ENCODE results near the gene LRRC39. TPM values are rescaled to one million over a fixed set of nuclear protein-coding genes. Genes with fewer than 3 reads are reported as not detected.

The LRRC39 gene
- total RNA-seq, 1 experiment from 2014 or later: 0.54 TPM

DNA sequence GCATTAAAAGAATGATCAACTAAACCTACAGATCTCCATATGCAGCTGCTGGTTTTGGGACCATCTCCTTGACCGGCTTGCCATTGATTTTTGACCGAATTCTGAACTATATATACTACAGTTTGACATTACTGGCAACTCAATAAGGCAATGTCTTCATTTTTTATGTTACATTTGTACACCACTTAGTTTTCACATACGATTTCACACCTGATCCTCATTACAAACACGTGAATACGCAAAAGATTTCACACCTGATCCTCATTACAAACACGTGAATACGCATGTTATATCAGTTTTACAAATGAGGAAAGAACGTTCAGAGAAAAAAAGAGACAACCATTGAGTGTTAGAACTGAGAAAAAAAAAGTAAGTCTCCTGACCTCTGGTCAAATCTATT lies 46.4 kb downstream of the LRRC39 start:
- ChIA-PET CTCF (no interaction called here), RAD21 (ENCODE audit: low non-redundant PET in 1 of 2, low total read pairs in 2 of 2, uncharacterized antibody in 2 of 2, unreplicated experiment in 2 of 2) (no interaction called here), POLR2A (no interaction called here)
- Histone ChIP-seq H3K9me3 (ENCODE audit: control insufficient read depth in 1 of 2, insufficient read depth in 1 of 2, low read depth in 1 of 2, low read length in 2 of 2) (no peaks in the 10 kb centered on the region), H3K4me3 (replicated peaks in 1 of 2; ENCODE audit: low read depth in 1 of 2, low read length in 2 of 2) (peak overlapping the region; percentile 76 to 78), H3K79me2 (ENCODE audit: insufficient read depth, low read length) (peaks cover 89% of the 10 kb centered on the region), H4K20me1 (ENCODE audit: insufficient read depth) (no peaks in the 10 kb centered on the region), H2AFZ (ENCODE audit: low read depth, low read length, poor library complexity, severe bottlenecking) (no peak overlapping the region), H3K27me3 (ENCODE audit: insufficient read depth, low read length) (no peaks in the 10 kb centered on the region), H3K4me1 (ENCODE audit: control insufficient read depth in 1 of 2, insufficient read depth in 2 of 2, low read length in 2 of 2) (peaks cover 14 to 18% of the 10 kb centered on the region in 2 experiments), H3K9ac (ENCODE audit: low read length) (peak overlapping the region; percentile 77), H3K4me2 (ENCODE audit: low read length) (peak overlapping the region; percentile 80), H3K36me3 (ENCODE audit: control insufficient read depth in 1 of 2, insufficient read depth in 2 of 2, low read length in 2 of 2) (0 out of 4 replicates have a peak, but pooled peaks cover 0 to under 1% of the 10 kb centered on the region in 2 experiments), H3K9me2 (ENCODE audit: insufficient read depth) (no peaks in the 10 kb centered on the region), H3K27ac (ENCODE audit: low read depth, low read length) (peak overlapping the region; percentile 62; the same call in 1 of the 2 replicates)
- no peak for ATAC-seq
- BruUV-seq (replicated peaks): no TSS peak
- DNase-seq (ENCODE audit: low read depth, low spot score): no peak
- intact Hi-C loops (cut with micrococcal nuclease): loop anchor here (2.0 to 5.0 kb wide), 4 partner anchors 159 to 326 kb away; partner anchors contain the start of gene CDC14A
- TF ChIP-seq CBX3 (IDR thresholded peaks at IDR 0.05; ENCODE audit: low read depth) (no peak), SP1 (IDR thresholded peaks at IDR 0.05; ENCODE audit: low read depth) (no peak), POLR2A (IDR thresholded peaks at IDR 0.05; ENCODE audit: borderline replicate concordance, extremely low read depth, insufficient read depth, insufficient read length) (no peak), EZH2phosphoT487 (IDR thresholded peaks at IDR 0.05; ENCODE audit: borderline replicate concordance) (no peak), ZFX (IDR thresholded peaks at IDR 0.05) (no peak), EZH2 (IDR thresholded peaks at IDR 0.05) (no peak), ATF3 (IDR thresholded peaks at IDR 0.05) (no peak), TCF7L2 (IDR thresholded peaks at IDR 0.05; ENCODE audit: borderline replicate concordance, extremely low read depth, insufficient read depth, insufficient read length) (no peak), SIN3A (IDR thresholded peaks at IDR 0.05; ENCODE audit: low read depth) (no peak), SRF (IDR thresholded peaks at IDR 0.05; ENCODE audit: low read depth) (no peak), CEBPB (IDR thresholded peaks at IDR 0.05; ENCODE audit: low read depth) (no peak)
- TF ChIP-seq, protein P1, sequence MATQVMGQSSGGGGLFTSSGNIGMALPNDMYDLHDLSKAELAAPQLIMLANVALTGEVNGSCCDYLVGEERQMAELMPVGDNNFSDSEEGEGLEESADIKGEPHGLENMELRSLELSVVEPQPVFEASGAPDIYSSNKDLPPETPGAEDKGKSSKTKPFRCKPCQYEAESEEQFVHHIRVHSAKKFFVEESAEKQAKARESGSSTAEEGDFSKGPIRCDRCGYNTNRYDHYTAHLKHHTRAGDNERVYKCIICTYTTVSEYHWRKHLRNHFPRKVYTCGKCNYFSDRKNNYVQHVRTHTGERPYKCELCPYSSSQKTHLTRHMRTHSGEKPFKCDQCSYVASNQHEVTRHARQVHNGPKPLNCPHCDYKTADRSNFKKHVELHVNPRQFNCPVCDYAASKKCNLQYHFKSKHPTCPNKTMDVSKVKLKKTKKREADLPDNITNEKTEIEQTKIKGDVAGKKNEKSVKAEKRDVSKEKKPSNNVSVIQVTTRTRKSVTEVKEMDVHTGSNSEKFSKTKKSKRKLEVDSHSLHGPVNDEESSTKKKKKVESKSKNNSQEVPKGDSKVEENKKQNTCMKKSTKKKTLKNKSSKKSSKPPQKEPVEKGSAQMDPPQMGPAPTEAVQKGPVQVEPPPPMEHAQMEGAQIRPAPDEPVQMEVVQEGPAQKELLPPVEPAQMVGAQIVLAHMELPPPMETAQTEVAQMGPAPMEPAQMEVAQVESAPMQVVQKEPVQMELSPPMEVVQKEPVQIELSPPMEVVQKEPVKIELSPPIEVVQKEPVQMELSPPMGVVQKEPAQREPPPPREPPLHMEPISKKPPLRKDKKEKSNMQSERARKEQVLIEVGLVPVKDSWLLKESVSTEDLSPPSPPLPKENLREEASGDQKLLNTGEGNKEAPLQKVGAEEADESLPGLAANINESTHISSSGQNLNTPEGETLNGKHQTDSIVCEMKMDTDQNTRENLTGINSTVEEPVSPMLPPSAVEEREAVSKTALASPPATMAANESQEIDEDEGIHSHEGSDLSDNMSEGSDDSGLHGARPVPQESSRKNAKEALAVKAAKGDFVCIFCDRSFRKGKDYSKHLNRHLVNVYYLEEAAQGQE (IDR thresholded peaks at IDR 0.05; ENCODE audit: low read depth): no peak
- TF ChIP-seq, protein P2, sequence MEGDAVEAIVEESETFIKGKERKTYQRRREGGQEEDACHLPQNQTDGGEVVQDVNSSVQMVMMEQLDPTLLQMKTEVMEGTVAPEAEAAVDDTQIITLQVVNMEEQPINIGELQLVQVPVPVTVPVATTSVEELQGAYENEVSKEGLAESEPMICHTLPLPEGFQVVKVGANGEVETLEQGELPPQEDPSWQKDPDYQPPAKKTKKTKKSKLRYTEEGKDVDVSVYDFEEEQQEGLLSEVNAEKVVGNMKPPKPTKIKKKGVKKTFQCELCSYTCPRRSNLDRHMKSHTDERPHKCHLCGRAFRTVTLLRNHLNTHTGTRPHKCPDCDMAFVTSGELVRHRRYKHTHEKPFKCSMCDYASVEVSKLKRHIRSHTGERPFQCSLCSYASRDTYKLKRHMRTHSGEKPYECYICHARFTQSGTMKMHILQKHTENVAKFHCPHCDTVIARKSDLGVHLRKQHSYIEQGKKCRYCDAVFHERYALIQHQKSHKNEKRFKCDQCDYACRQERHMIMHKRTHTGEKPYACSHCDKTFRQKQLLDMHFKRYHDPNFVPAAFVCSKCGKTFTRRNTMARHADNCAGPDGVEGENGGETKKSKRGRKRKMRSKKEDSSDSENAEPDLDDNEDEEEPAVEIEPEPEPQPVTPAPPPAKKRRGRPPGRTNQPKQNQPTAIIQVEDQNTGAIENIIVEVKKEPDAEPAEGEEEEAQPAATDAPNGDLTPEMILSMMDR (IDR thresholded peaks at IDR 0.05 in 2 of 3, conservative IDR thresholded peaks at IDR 0.05 in 1 of 3; ENCODE audit: borderline replicate concordance in 1 of 3, insufficient read depth in 1 of 3, low read depth in 2 of 3, low read length in 2 of 3): no peak
